Measurements from ENCODE around the gene CNN3. TPM values are rescaled to one million over a fixed set of nuclear protein-coding genes. Genes with fewer than 3 reads are reported as not detected.

The CNN3 gene
- total RNA-seq, 1 donor from 2014 or later, result 215 TPM

GRCh38 chr1:94961988-94962387 lies 35.1 kb upstream of the CNN3 start:
- Histone ChIP-seq H3K27me3 (no peaks in the 10 kb centered on the region), H3K9me3 (no peaks in the 10 kb centered on the region), H3K27ac (peak overlapping the region; percentile 74), H3K36me3 (no peaks in the 10 kb centered on the region), H3K4me3 (peak overlapping the region; percentile 43), H3K4me1 (peaks cover 14% of the 10 kb centered on the region)
- intact Hi-C loops (cut with DNase I), result no loop called here
- ATAC-seq (no peak), DNase-seq (no peak)
- TF ChIP-seq CTCF (IDR thresholded peaks at IDR 0.05), result no peak

GRCh38 chr1:94961582-94961981 lies 34.7 kb upstream of the CNN3 start:
- peak overlapping the region; percentile 74 for H3K27ac ChIP-seq
- H3K27me3 ChIP-seq, result no peaks in the 10 kb centered on the region
- H3K4me1 ChIP-seq, result peaks cover 14% of the 10 kb centered on the region
- H3K4me3 ChIP-seq, result no peak overlapping the region
- H3K36me3 ChIP-seq, result no peaks in the 10 kb centered on the region
- intact Hi-C loops (cut with DNase I), result no loop called here
- DNase-seq, result no peak
- H3K9me3 ChIP-seq, result no peaks in the 10 kb centered on the region
- TF ChIP-seq CTCF (IDR thresholded peaks at IDR 0.05), result no peak
- no peak for ATAC-seq

GRCh38 chr1:94958081-94958480 lies 31.2 kb upstream of the CNN3 start:
- Histone ChIP-seq H3K27me3 (no peaks in the 10 kb centered on the region), H3K36me3 (no peaks in the 10 kb centered on the region), H3K9me3 (no peaks in the 10 kb centered on the region), H3K4me3 (no peak overlapping the region), H3K4me1 (peaks cover 9% of the 10 kb centered on the region), H3K27ac (no peak overlapping the region)
- no peak for TF ChIP-seq CTCF (IDR thresholded peaks at IDR 0.05)
- intact Hi-C loops (cut with DNase I), result no loop called here
- DNase-seq, result no peak
- no peak for ATAC-seq

- Histone ChIP-seq H3K27me3 (no peaks in the 10 kb centered on the region), H3K4me3 (no peak overlapping the region), H3K4me1 (no peaks in the 10 kb centered on the region), H3K27ac (no peak overlapping the region), H3K9me3 (no peaks in the 10 kb centered on the region), H3K36me3 (no peaks in the 10 kb centered on the region)
- intact Hi-C loops (cut with DNase I), result no loop called here
- DNase-seq (no peak), ATAC-seq (no peak)
- TF ChIP-seq CTCF (IDR thresholded peaks at IDR 0.05), result no peak
These were observed 29.1 kb upstream of the CNN3 start for GRCh38 chr1:94955767-94956632.

GRCh38 chr1:94954263-94955220 lies 27.6 kb upstream of the CNN3 start:
- intact Hi-C loops (cut with DNase I), result no loop called here
- H3K4me1 ChIP-seq, result peaks cover 6% of the 10 kb centered on the region
- TF ChIP-seq CTCF (IDR thresholded peaks at IDR 0.05), result no peak
- no peak overlapping the region for H3K27ac ChIP-seq
- H3K4me3 ChIP-seq, result no peak overlapping the region
- DNase-seq (no peak), ATAC-seq (no peak)
- no peaks in the 10 kb centered on the region for H3K36me3 ChIP-seq
- H3K27me3 ChIP-seq, result no peaks in the 10 kb centered on the region
- no peaks in the 10 kb centered on the region for H3K9me3 ChIP-seq

Data from upper lobe of right lung (tissue), 1 donor.